ENCODE data around the gene GRID2. TPM values are rescaled to one million over a fixed set of nuclear protein-coding genes. Genes with fewer than 3 reads are reported as not detected.

The GRID2 gene
- total and polyA plus RNA-seq, 4 donors: under 0.01 to 0.02 TPM; not detected in 2

- Histone ChIP-seq H3K4me3 (ENCODE audit: low read depth in 1 of 3, low read length in 3 of 3) (no peak overlapping the region), H3K27ac (ENCODE audit: low read depth in 1 of 2, low read length in 2 of 2) (no peak overlapping the region), H3K36me3 (ENCODE audit: control insufficient read depth in 4 of 4, insufficient read depth in 3 of 4, low read depth in 1 of 4, low read length in 3 of 4) (no peaks in the 10 kb centered on the region), H3K27me3 (ENCODE audit: control insufficient read depth in 4 of 4, insufficient read depth in 4 of 4, low read length in 3 of 4) (no peaks in the 10 kb centered on the region), H3K4me1 (ENCODE audit: control insufficient read depth in 4 of 4, insufficient read depth in 4 of 4, low read length in 3 of 4) (no peaks in the 10 kb centered on the region), H3K9ac (ENCODE audit: low read depth in 1 of 2, low read length in 2 of 2) (no peak overlapping the region), H3K9me3 (ENCODE audit: control insufficient read depth in 4 of 4, low read length in 3 of 4) (no peaks in the 10 kb centered on the region)
- TF ChIP-seq SP1 (IDR thresholded peaks at IDR 0.05): no peak
- no peak for TF ChIP-seq JUND (IDR thresholded peaks at IDR 0.05)
- TF ChIP-seq, protein P1, sequence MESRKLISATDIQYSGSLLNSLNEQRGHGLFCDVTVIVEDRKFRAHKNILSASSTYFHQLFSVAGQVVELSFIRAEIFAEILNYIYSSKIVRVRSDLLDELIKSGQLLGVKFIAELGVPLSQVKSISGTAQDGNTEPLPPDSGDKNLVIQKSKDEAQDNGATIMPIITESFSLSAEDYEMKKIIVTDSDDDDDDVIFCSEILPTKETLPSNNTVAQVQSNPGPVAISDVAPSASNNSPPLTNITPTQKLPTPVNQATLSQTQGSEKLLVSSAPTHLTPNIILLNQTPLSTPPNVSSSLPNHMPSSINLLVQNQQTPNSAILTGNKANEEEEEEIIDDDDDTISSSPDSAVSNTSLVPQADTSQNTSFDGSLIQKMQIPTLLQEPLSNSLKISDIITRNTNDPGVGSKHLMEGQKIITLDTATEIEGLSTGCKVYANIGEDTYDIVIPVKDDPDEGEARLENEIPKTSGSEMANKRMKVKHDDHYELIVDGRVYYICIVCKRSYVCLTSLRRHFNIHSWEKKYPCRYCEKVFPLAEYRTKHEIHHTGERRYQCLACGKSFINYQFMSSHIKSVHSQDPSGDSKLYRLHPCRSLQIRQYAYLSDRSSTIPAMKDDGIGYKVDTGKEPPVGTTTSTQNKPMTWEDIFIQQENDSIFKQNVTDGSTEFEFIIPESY (IDR thresholded peaks at IDR 0.05): no peak
- no peak for TF ChIP-seq HNF4A (conservative IDR thresholded peaks at IDR 0.05)
- TF ChIP-seq MAX (IDR thresholded peaks at IDR 0.05): no peak
- no peak for TF ChIP-seq RXRA (IDR thresholded peaks at IDR 0.05)
- TF ChIP-seq YY1 (IDR thresholded peaks at IDR 0.05): no peak
- no peak for TF ChIP-seq GABPA (IDR thresholded peaks at IDR 0.05 in 1 of 2, conservative IDR thresholded peaks at IDR 0.05 in 1 of 2)
- no peak for TF ChIP-seq NR2F2 (IDR thresholded peaks at IDR 0.05)
- TF ChIP-seq RAD21 (IDR thresholded peaks at IDR 0.05): no peak
- no peak for TF ChIP-seq HNF4G (IDR thresholded peaks at IDR 0.05)
- no peak for TF ChIP-seq EGR1 (IDR thresholded peaks at IDR 0.05; ENCODE audit: low read depth in 2 of 2)
- TF ChIP-seq, protein P2, sequence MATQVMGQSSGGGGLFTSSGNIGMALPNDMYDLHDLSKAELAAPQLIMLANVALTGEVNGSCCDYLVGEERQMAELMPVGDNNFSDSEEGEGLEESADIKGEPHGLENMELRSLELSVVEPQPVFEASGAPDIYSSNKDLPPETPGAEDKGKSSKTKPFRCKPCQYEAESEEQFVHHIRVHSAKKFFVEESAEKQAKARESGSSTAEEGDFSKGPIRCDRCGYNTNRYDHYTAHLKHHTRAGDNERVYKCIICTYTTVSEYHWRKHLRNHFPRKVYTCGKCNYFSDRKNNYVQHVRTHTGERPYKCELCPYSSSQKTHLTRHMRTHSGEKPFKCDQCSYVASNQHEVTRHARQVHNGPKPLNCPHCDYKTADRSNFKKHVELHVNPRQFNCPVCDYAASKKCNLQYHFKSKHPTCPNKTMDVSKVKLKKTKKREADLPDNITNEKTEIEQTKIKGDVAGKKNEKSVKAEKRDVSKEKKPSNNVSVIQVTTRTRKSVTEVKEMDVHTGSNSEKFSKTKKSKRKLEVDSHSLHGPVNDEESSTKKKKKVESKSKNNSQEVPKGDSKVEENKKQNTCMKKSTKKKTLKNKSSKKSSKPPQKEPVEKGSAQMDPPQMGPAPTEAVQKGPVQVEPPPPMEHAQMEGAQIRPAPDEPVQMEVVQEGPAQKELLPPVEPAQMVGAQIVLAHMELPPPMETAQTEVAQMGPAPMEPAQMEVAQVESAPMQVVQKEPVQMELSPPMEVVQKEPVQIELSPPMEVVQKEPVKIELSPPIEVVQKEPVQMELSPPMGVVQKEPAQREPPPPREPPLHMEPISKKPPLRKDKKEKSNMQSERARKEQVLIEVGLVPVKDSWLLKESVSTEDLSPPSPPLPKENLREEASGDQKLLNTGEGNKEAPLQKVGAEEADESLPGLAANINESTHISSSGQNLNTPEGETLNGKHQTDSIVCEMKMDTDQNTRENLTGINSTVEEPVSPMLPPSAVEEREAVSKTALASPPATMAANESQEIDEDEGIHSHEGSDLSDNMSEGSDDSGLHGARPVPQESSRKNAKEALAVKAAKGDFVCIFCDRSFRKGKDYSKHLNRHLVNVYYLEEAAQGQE (IDR thresholded peaks at IDR 0.05): no peak
- no peak for TF ChIP-seq FOXA2 (IDR thresholded peaks at IDR 0.05)
- TF ChIP-seq, protein P3, sequence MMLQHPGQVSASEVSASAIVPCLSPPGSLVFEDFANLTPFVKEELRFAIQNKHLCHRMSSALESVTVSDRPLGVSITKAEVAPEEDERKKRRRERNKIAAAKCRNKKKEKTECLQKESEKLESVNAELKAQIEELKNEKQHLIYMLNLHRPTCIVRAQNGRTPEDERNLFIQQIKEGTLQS (IDR thresholded peaks at IDR 0.05): no peak
- TF ChIP-seq, protein P4, sequence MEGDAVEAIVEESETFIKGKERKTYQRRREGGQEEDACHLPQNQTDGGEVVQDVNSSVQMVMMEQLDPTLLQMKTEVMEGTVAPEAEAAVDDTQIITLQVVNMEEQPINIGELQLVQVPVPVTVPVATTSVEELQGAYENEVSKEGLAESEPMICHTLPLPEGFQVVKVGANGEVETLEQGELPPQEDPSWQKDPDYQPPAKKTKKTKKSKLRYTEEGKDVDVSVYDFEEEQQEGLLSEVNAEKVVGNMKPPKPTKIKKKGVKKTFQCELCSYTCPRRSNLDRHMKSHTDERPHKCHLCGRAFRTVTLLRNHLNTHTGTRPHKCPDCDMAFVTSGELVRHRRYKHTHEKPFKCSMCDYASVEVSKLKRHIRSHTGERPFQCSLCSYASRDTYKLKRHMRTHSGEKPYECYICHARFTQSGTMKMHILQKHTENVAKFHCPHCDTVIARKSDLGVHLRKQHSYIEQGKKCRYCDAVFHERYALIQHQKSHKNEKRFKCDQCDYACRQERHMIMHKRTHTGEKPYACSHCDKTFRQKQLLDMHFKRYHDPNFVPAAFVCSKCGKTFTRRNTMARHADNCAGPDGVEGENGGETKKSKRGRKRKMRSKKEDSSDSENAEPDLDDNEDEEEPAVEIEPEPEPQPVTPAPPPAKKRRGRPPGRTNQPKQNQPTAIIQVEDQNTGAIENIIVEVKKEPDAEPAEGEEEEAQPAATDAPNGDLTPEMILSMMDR (IDR thresholded peaks at IDR 0.05; ENCODE audit: low read depth, low read length, missing input control): no peak
- TF ChIP-seq FOXA1 (IDR thresholded peaks at IDR 0.05): no peak
- no peak for TF ChIP-seq TAF1 (conservative IDR thresholded peaks at IDR 0.05)
- 16% methylated on average over 1 of the region's 1 CpG for WGBS
- no peak for DNase-seq (ENCODE audit: low spot score)
Observed at GRCh38 chr4:92733231-92733630, 429.5 kb downstream of the GRID2 start.

Measured in liver (tissue), 9 donors.